HG02610 (cell line): ENCODE data around the gene TNFSF4.
"Not testable (repeated sequence)": the region's sequence is repeated elsewhere in the genome, so short reads cannot be mapped to it uniquely, and the experiment has no call there.

Source experiments
- ATAC-seq: cut with Tn5 transposase; IDR thresholded peaks from one replicate; pipeline ENCODE4 v1.9.1; 2021; ENCODE audit warnings: mild to moderate bottlenecking, moderate library complexity; ENCODE audit not compliant: unreplicated experiment

The TNFSF4 gene

GRCh38 chr1:173168941-173169340, 38.2 kb downstream of the TNFSF4 start:
- ATAC-seq = no peak

- no peak for ATAC-seq
These were observed 42.4 kb downstream of the TNFSF4 start for GRCh38 chr1:173164686-173165085.

- ATAC-seq = no peak
These were observed 43.0 kb downstream of the TNFSF4 start for GRCh38 chr1:173164178-173164577.

- no peak for ATAC-seq
These were observed 43.9 kb downstream of the TNFSF4 start for GRCh38 chr1:173163222-173163621.

- no peak for ATAC-seq
These were observed 44.5 kb downstream of the TNFSF4 start for GRCh38 chr1:173162601-173163000.

- ATAC-seq = no peak
These were observed 45.5 kb downstream of the TNFSF4 start for GRCh38 chr1:173161510-173162221.

- ATAC-seq = not testable (repeated sequence)
These were observed 53.2 kb downstream of the TNFSF4 start for GRCh38 chr1:173153964-173154363.

GRCh38 chr1:173153503-173153902, 53.6 kb downstream of the TNFSF4 start:
- no peak for ATAC-seq

GRCh38 chr1:173152598-173152997, 54.5 kb downstream of the TNFSF4 start:
- ATAC-seq = no peak

- ATAC-seq = no peak
These were observed 56.3 kb downstream of the TNFSF4 start for GRCh38 chr1:173150795-173151194.

GRCh38 chr1:173149887-173150286, 57.2 kb downstream of the TNFSF4 start:
- no peak for ATAC-seq

GRCh38 chr1:173148971-173149370, 58.2 kb downstream of the TNFSF4 start:
- no peak for ATAC-seq

GRCh38 chr1:173148545-173148944, 58.6 kb downstream of the TNFSF4 start:
- no peak for ATAC-seq

GRCh38 chr1:173140733-173141132, 66.4 kb downstream of the TNFSF4 start:
- no peak for ATAC-seq

GRCh38 chr1:173139706-173140105, 67.4 kb downstream of the TNFSF4 start:
- ATAC-seq = no peak

GRCh38 chr1:173137107-173137706, 69.9 kb downstream of the TNFSF4 start:
- ATAC-seq = no peak

GRCh38 chr1:173134800-173135199, 72.3 kb downstream of the TNFSF4 start:
- ATAC-seq = no peak

- no peak for ATAC-seq
These were observed 73.1 kb downstream of the TNFSF4 start for GRCh38 chr1:173134029-173134428.
